Chondrocyte (in vitro differentiated cells): ENCODE data around the gene SLC2A11. TPM values are rescaled to one million over a fixed set of nuclear protein-coding genes. Genes with fewer than 3 reads are reported as not detected.

Experiments
- DNase-seq: peaks from one replicate; pipeline ENCODE4 v3.0.0; 2021; ENCODE audit warnings: mixed read lengths, low spot score
- H3K27ac Mint-ChIP-seq: one replicate; pipeline ENCODE4 v1.8.0; 2021; ENCODE audit warnings: mild to moderate bottlenecking, moderate library complexity, mixed read lengths; ENCODE audit not compliant: unreplicated experiment
- H3K27me3 Mint-ChIP-seq: 2 replicates; pipeline ENCODE4 v1.8.0; 2021; ENCODE audit warnings: low read depth, mixed read lengths
- H3K36me3 Mint-ChIP-seq: 2 replicates; pipeline ENCODE4 v1.8.0; 2021; ENCODE audit warnings: low read depth, mixed read lengths
- H3K4me1 Mint-ChIP-seq: 2 replicates; pipeline ENCODE4 v1.8.0; 2021; ENCODE audit warnings: low read depth, mild to moderate bottlenecking, mixed read lengths
- H3K4me3 Mint-ChIP-seq: one replicate; pipeline ENCODE4 v1.8.0; 2021; ENCODE audit warnings: mild to moderate bottlenecking, moderate library complexity, mixed read lengths; ENCODE audit not compliant: unreplicated experiment
- H3K9me3 Mint-ChIP-seq: 2 replicates; pipeline ENCODE4 v1.8.0; 2021; ENCODE audit warnings: low read depth, mixed read lengths
- CTCF ChIP-seq: fragments of 200-600 bp; sonication (generic); IDR thresholded peaks from 2 replicates; pipeline ENCODE4 v1.5.0; 2021; ENCODE audit warnings: antibody characterized with exemption, mild to moderate bottlenecking, moderate library complexity
- total RNA-seq: library from RNA; stranded (reverse); gene quantifications from 3 replicates; pipeline ENCODE4 v1.2.1, GENCODE V29; 2021

The SLC2A11 gene
- total RNA-seq, 1 donor from 2014 or later, result 14.8 TPM

GRCh38 chr22:23893121-23893944 lies 35.7 kb downstream of the SLC2A11 start:
- Mint-ChIP-seq H3K27ac (peak overlapping the region; percentile 99), H3K4me3 (peak overlapping the region; percentile 94), H3K36me3 (peaks cover 4% of the 10 kb centered on the region), H3K9me3 (no peaks in the 10 kb centered on the region), H3K4me1 (peaks cover 36% of the 10 kb centered on the region), H3K27me3 (no peaks in the 10 kb centered on the region)
- no peak for DNase-seq
- TF ChIP-seq CTCF, result no peak

DNA sequence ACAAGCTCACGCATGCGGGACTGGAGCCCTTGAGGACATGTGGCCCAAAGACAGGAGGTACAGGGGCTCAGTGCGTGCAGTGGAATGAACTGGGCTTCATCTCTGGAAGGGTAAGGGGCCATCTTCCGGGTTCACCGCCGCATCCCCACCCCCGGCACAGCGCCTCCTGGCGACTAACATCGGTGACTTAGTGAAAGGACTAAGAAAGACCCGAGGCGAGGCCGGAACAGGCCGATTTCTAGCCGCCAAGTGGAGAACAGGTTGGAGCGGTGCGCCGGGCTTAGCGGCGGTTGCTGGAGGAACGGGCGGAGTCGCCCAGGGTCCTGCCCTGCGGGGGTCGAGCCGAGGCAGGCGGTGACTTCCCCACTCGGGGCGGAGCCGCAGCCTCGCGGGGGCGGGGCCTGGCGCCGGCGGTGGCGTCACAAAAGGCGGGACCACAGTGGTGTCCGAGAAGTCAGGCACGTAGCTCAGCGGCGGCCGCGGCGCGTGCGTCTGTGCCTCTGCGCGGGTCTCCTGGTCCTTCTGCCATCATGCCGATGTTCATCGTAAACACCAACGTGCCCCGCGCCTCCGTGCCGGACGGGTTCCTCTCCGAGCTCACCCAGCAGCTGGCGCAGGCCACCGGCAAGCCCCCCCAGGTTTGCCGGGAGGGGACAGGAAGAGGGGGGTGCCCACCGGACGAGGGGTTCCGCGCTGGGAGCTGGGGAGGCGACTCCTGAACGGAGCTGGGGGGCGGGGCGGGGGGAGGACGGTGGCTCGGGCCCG lies 36.5 kb downstream of the SLC2A11 start, which contains the start of gene MIF:
Gene MIF (plus strand): TSS at position 439 of the 765 bp plus-strand sequence. CDS start 92 bp downstream, at position 531.
- Mint-ChIP-seq H3K4me1 (peaks cover 35% of the 10 kb centered on the region), H3K27ac (peak within 1 kb of the TSS; percentile 99), H3K27me3 (no peaks in the 10 kb centered on the region), H3K9me3 (no peaks in the 10 kb centered on the region), H3K4me3 (peak within 1 kb of the TSS; percentile 94), H3K36me3 (peaks cover 4% of the 10 kb centered on the region)
- DNase-seq, result peak; percentile 98
- peak; percentile 99 for TF ChIP-seq CTCF

GRCh38 chr22:23894710-23895598 lies 37.3 kb downstream of the SLC2A11 start:
- peaks cover 4% of the 10 kb centered on the region for H3K36me3 Mint-ChIP-seq
- peak overlapping the region; percentile 99 for H3K27ac Mint-ChIP-seq
- peaks cover 2% of the 10 kb centered on the region for H3K9me3 Mint-ChIP-seq
- no peaks in the 10 kb centered on the region for H3K27me3 Mint-ChIP-seq
- peaks cover 36% of the 10 kb centered on the region for H3K4me1 Mint-ChIP-seq
- TF ChIP-seq CTCF, result peak; percentile 59
- no peak for DNase-seq
- H3K4me3 Mint-ChIP-seq, result peak overlapping the region; percentile 94

DNA sequence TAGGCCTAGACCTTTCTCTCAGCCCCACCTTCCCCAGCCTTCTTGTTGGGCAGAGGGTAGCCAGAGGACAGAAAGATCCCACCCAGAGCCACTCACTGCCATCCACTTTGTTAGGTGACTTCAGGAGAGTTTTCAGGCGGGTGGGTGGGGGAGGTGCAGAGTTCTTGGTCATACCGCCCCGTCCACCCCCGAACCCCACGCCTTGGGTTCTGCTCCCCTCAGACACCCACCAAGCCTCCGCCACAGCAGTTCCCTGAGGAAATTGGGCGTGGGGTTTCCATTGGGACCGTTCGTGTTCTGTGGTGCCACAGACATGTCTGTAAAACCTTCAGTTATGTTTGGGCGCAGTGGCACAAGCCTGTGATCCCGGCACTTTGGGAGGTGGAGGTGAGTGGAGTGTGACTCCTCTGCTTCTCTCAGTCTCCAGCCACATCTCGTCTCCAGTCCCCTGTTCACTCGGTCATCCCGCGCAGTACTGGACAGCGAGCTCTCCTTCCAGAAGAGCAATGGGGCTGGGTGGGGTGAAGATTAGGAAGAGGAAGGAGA lies 38.0 kb downstream of the SLC2A11 start:
- no peak for TF ChIP-seq CTCF
- H3K27ac Mint-ChIP-seq, result peak overlapping the region; percentile 80
- peaks cover 4% of the 10 kb centered on the region for H3K36me3 Mint-ChIP-seq
- H3K4me3 Mint-ChIP-seq, result peak overlapping the region; percentile 94
- peaks cover 2% of the 10 kb centered on the region for H3K9me3 Mint-ChIP-seq
- peaks cover 36% of the 10 kb centered on the region for H3K4me1 Mint-ChIP-seq
- H3K27me3 Mint-ChIP-seq, result no peaks in the 10 kb centered on the region
- no peak for DNase-seq
